Lung (tissue), 12 donors: ENCODE measurements around the gene ALAD. TPM values are rescaled to one million over a fixed set of nuclear protein-coding genes. Genes with fewer than 3 reads are reported as not detected.

Experiments used
- ATAC-seq: fragments of 200-7000 bp; cut with Tn5 transposase; one replicate; pipeline ENCODE4 v1.9.1; 2020; ENCODE audit warnings: moderate number of reproducible peaks; ENCODE audit not compliant: insufficient read depth, low FRiP score
- DNase-seq, 3 donors: peaks; one replicate each; pipeline ENCODE4 v3.0.0-alpha.2; 2013 to 2017
- H3K27ac ChIP-seq, 2 donors: one replicate each; pipeline ENCODE4 v1.5.1; 2013; ENCODE audit warnings: mild to moderate bottlenecking in 2 of 2, moderate library complexity in 2 of 2, control low read depth in 1 of 2, inconsistent platforms in 1 of 2, low read depth in 1 of 2, low read length in 1 of 2
- H3K27me3 ChIP-seq, 3 donors: one replicate each; pipeline ENCODE4 v1.5.1; 2013; ENCODE audit warnings: low read length in 2 of 3; ENCODE audit not compliant: control insufficient read depth in 3 of 3, insufficient read depth in 3 of 3
- H3K36me3 ChIP-seq, 4 donors: one replicate each; pipeline ENCODE4 v1.5.1; 2013; ENCODE audit warnings: low read length in 4 of 4, mild to moderate bottlenecking in 1 of 4, moderate library complexity in 1 of 4; ENCODE audit not compliant: control insufficient read depth in 4 of 4, insufficient read depth in 4 of 4
- H3K4me1 ChIP-seq, 5 donors: one replicate each; pipeline ENCODE4 v1.5.1; 2013; ENCODE audit warnings: low read length in 5 of 5, mild to moderate bottlenecking in 2 of 5, moderate library complexity in 1 of 5; ENCODE audit not compliant: control insufficient read depth in 5 of 5, insufficient read depth in 5 of 5
- H3K4me3 ChIP-seq: one replicate; pipeline ENCODE4 v1.5.1; 2013; ENCODE audit warnings: mild to moderate bottlenecking, control low read depth, moderate library complexity
- H3K9ac ChIP-seq, 2 donors: one replicate each; pipeline ENCODE4 v1.5.1; 2013; ENCODE audit warnings: low read length in 2 of 2, control low read depth in 1 of 2; ENCODE audit not compliant: insufficient read depth in 1 of 2
- H3K9me3 ChIP-seq, 4 donors: one replicate each; pipeline ENCODE4 v1.5.1; 2013; ENCODE audit warnings: low read length in 3 of 4, mild to moderate bottlenecking in 1 of 4, moderate library complexity in 1 of 4; ENCODE audit not compliant: control insufficient read depth in 4 of 4, insufficient read depth in 3 of 4
- CTCF ChIP-seq: IDR thresholded peaks from 2 replicates; pipeline ENCODE4 v1.5.1; 2012; ENCODE audit warnings: mild to moderate bottlenecking; ENCODE audit errors: control extremely low read depth, extremely low read depth
- WGBS, 2 donors: extraction: QIAGEN DNeasy Blood & Tissue Kit; methylation state at CpG; one replicate each; pipeline ENCODE4 v1.1.7; 2013; 5-methylcytosine and 5-hydroxymethylcytosine counted together
- polyA plus RNA-seq, 2 donors: library from polyadenylated mRNA; stranded (reverse); fragments of 200-250 nt; gene quantifications; one replicate each; pipeline ENCODE4 v1.2.1, GENCODE V29; 2013
- total RNA-seq, 2 donors: library from RNA; depleted of rRNA in 1 of 2; stranded (reverse); fragments of >200 nt in 1 of 2; gene quantifications; one replicate each; pipeline ENCODE4 v1.2.1, GENCODE V29; 2014 to 2021
- donor health status: control.
- donor health status: control.
- donor health status: Bipolar disorder and iron deficiency.
- donor health status: healthy.
- donor health status: DM: yes; HTN: yes; CAD: no.

The ALAD gene
- total and polyA plus RNA-seq, 4 donors = 22.5 to 41.3 (median 28.6) TPM

GRCh38 chr9:113341712-113342410 lies 59.2 kb downstream of the ALAD start:
- Histone ChIP-seq H3K9me3 (no peaks in the 10 kb centered on the region), H3K27me3 (no peaks in the 10 kb centered on the region), H3K9ac (no peak overlapping the region), H3K4me1 (peaks cover 0 to 14% (median 1%) of the 10 kb centered on the region in 5 donors), H3K36me3 (no peaks in the 10 kb centered on the region), H3K27ac (no peak overlapping the region), H3K4me3 (no peak overlapping the region)
- ATAC-seq = no peak
- TF ChIP-seq CTCF = no peak
- 73 to 78% methylated on average over 9 of the region's 9 CpGs for WGBS, 2 donors
- peak in 1 of 3 donors; percentile 33 for DNase-seq

- no peaks in the 10 kb centered on the region for H3K9me3 ChIP-seq
- peak within 1 kb of the TSS; percentile 94 for H3K4me3 ChIP-seq
- no peaks in the 10 kb centered on the region for H3K36me3 ChIP-seq
- DNase-seq = peak; percentile 92 to 97 (median 92)
- H3K27ac ChIP-seq = peak within 1 kb of the TSS; percentile 63 to 84
- no peak for TF ChIP-seq CTCF
- no peaks in the 10 kb centered on the region for H3K27me3 ChIP-seq
- peak within 1 kb of the TSS in 1 of 2 donors; percentile 74 for H3K9ac ChIP-seq
- WGBS, 2 donors = 0 to 1% methylated on average over 45 to 46 of the region's 46 CpGs
- peak; percentile 99 for ATAC-seq
- peaks cover 0 to 14% (median 1%) of the 10 kb centered on the region in 5 donors for H3K4me1 ChIP-seq
These were observed 60.9 kb downstream of the ALAD start, which contains the start of gene WDR31 for GRCh38 chr9:113340011-113340699. TSS of gene WDR31 (minus strand) at chr9:113340275. CDS start at chr9:113332022, 8,253 bp downstream.

- no peak for DNase-seq
- Histone ChIP-seq H3K27me3 (no peaks in the 10 kb centered on the region), H3K27ac (no peak overlapping the region), H3K9ac (no peak overlapping the region), H3K4me1 (peaks cover 0 to 9% (median 0%) of the 10 kb centered on the region in 5 donors), H3K4me3 (no peak overlapping the region), H3K9me3 (no peaks in the 10 kb centered on the region), H3K36me3 (no peaks in the 10 kb centered on the region)
- no peak for ATAC-seq
- WGBS, 2 donors = 96 to 100% methylated on average over 2 of the region's 2 CpGs
- no peak for TF ChIP-seq CTCF
These were observed 63.4 kb downstream of the ALAD start for GRCh38 chr9:113337714-113338113.

Other genes with a start within 250 kb of the ALAD start
- gene FKBP15, start 180.0 kb downstream of the ALAD start, total RNA-seq = 10 to 100 TPM; 43.2 to 45.0 TPM
- 10 to 100 TPM; 18.2 to 47.0 TPM for gene FKBP15, start 180.0 kb downstream of the ALAD start, polyA plus RNA-seq
- gene SLC31A1, start 179.7 kb downstream of the ALAD start, total RNA-seq = 10 to 100 TPM; 13.9 to 39.3 TPM
- gene SLC31A1, start 179.7 kb downstream of the ALAD start, polyA plus RNA-seq = 10 to 100 TPM; 14.3 to 22.0 TPM
- 10 to 100 TPM; 19.0 to 22.8 TPM for gene CDC26, start 125.7 kb downstream of the ALAD start, total RNA-seq
- gene CDC26, start 125.7 kb downstream of the ALAD start, polyA plus RNA-seq = 10 to 100 TPM; 24.8 to 41.8 TPM
- 10 to 100 TPM; 17.3 to 20.6 TPM for gene PRPF4, start 125.6 kb downstream of the ALAD start, total RNA-seq
- 10 to 100 TPM in 1 of 2 donors, 1 to 10 TPM in 1; 7.5 to 17.4 TPM for gene PRPF4, start 125.6 kb downstream of the ALAD start, polyA plus RNA-seq
- under 1 TPM; 0.25 to 0.88 TPM for gene RNF183, start 97.9 kb downstream of the ALAD start, total RNA-seq
- gene RNF183, start 97.9 kb downstream of the ALAD start, polyA plus RNA-seq = 1 to 10 TPM in 1 of 2 donors, under 1 TPM in 1; 0.12 to 1.1 TPM
- gene WDR31, start 61.0 kb downstream of the ALAD start, total RNA-seq = 1 to 10 TPM; 6.2 to 7.0 TPM
- 1 to 10 TPM; 1.8 TPM for gene WDR31, start 61.0 kb downstream of the ALAD start, polyA plus RNA-seq
- gene BSPRY, start 51.7 kb downstream of the ALAD start, total RNA-seq = 10 to 100 TPM in 1 of 2 donors, 1 to 10 TPM in 1; 8.8 to 12.7 TPM
- gene BSPRY, start 51.7 kb downstream of the ALAD start, polyA plus RNA-seq = 10 to 100 TPM in 1 of 2 donors, 1 to 10 TPM in 1; 9.2 to 12.7 TPM
- gene HDHD3, start 24.3 kb downstream of the ALAD start, total RNA-seq = 10 to 100 TPM; 17.0 to 20.9 TPM
- gene HDHD3, start 24.3 kb downstream of the ALAD start, polyA plus RNA-seq = 10 to 100 TPM; 17.0 to 21.1 TPM
- 10 to 100 TPM; 25.9 to 31.0 TPM for gene POLE3, start 9.4 kb upstream of the ALAD start, total RNA-seq
- 10 to 100 TPM; 21.7 to 42.9 TPM for gene POLE3, start 9.4 kb upstream of the ALAD start, polyA plus RNA-seq
- gene C9orf43, start 9.5 kb upstream of the ALAD start, total RNA-seq = 1 to 10 TPM in 1 of 2 donors, under 1 TPM in 1; 0.74 to 1.2 TPM
- gene C9orf43, start 9.5 kb upstream of the ALAD start, polyA plus RNA-seq = under 1 TPM; 0.27 to 0.28 TPM
- 10 to 100 TPM; 79.0 to 91.8 TPM for gene RGS3, start 62.4 kb upstream of the ALAD start, total RNA-seq
- 10 to 100 TPM; 43.0 to 68.8 TPM for gene RGS3, start 62.4 kb upstream of the ALAD start, polyA plus RNA-seq